Activated CD4-positive, alpha-beta T cell treated with anti-CD3 and anti-CD28 coated beads, Interleukin-2, amount 50 U/mL, for 24 hours (primary cell): ENCODE data around the gene HS3ST4.
"Not testable (repeated sequence)": the region's sequence is repeated elsewhere in the genome, so short reads cannot be mapped to it uniquely, and the experiment has no call there.

Experiments
- DNase-seq, 2 donors: peaks; one replicate each; pipeline ENCODE4 v3.0.0-alpha.2; 2020; ENCODE audit warnings: low read depth in 1 of 2, low spot score in 1 of 2

Gene HS3ST4

DNA sequence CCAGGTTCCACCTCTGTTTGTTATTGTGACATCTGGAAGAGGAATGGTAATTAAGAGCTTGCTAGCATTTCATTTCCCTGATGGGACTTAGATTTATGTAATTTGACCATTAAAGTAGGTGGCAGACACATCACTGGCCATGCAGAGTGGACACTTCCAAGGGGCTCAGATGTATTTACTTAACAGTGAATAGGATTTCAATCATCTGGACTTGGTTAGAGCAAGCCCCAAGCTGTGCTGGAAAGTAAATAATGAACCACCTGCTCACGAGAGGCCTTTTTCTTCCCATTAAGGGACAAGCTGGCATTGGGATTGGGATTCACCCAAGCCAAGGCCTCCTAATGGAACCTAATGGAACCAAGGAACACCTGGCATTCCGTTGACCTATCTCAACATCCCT is 395.3 kb downstream of the HS3ST4 start:
- no peak for DNase-seq

DNA sequence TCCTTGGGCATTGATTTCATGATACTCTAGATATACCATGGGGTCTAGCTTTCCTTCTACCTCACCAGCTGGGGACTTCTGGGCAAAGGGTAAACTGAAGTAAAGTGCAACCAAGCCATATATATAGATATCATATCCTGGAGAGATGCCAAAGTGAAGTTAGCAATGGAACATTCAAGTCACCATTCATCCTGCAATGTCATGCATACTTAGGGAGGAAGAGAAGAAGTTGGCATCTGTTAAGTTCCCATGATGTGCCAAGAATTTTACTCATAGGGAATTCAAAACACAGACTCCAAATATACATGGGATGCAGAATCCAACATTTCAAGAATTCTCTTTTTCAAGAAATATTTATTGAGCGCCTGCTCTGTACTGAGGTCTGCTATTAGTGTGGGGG is 399.8 kb downstream of the HS3ST4 start:
- no peak for DNase-seq

DNA sequence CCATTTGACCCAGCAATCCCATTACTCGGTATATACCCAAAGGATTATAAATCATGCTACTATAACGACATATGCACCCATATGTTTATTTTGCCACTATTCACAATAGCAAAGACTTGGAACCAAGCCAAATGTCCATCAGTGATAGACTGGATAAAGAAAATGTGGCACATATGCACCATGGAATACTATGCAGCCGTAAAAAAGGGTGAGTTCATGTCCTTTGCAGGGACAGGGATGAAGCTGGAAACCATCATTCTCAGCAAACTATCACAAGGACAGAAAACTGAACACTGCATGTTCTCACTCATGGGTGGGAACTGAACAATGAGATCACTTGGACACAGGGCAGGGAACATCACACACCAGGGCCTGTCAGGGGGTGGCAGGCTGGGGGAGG is 406.4 kb downstream of the HS3ST4 start:
- not testable (repeated sequence) for DNase-seq

DNA sequence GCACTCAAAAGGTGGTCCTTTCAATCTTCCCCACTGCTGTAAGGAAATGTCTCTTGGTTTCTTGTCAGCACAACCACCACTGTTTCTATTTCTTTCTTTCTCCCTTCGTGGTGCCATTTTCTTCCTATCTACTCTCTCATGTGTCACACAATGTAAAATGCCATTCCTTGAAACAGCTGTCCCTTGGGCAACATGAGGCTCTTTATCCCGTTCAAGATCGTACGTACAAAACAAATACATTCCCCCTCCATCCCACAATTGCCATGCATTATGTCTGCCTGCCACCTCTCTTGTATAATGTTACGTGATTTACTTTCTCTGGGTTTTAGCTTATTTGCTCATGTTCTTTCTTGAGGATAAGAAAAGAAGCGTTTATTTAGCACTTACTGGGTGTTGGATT is 410.6 kb downstream of the HS3ST4 start:
- no peak for DNase-seq

DNA sequence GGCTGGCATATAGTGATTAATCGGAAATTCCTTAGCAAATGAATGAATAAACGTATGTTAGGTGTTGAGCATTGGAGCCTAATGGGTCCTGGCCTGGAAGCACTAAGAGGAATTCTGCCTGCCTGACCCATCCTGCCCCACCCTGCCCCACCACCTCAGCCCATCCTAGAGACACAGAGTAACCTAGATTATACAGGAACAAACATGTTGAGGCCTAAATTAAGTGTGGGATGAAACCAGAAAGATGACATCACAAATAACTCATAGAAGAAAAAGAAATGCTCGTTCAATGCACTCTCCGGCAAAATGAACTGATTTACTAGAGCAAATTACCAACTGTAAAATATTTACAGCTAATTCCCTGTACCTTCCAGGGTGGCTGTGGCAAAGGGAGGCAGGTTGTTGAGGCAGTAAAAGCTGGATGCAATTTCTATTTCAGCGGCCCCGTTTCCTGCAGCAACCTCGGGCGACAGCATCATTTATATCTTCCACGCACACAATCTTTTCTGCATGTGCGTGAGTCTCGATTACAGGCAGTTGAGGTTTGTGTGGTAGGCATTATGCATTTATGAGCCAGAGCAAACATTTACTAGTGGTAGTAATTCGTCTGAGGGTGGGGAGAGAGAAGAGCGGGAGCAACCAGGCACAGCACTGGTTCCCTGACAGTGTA is 417.2 kb downstream of the HS3ST4 start:
- no peak for DNase-seq

DNA sequence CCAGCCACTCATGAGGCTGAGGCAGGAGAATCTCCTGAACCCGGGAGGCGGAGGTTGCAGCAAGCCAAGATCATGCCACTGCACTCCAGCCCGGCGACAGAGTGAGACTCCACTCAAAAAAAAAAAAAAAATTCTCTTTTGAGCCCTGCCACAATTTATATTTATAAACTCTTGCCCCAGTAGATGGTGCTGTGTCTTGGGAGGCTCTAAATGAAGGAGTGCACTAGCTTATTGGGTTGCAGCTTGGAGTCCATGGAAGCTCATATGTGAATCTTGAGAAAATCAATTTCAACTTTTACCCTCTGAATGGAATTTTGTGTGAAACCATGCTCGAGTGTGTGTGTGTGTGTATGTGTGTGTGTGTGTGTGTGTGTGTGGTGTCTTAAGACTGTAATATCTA is 420.1 kb downstream of the HS3ST4 start:
- DNase-seq = no peak

DNA sequence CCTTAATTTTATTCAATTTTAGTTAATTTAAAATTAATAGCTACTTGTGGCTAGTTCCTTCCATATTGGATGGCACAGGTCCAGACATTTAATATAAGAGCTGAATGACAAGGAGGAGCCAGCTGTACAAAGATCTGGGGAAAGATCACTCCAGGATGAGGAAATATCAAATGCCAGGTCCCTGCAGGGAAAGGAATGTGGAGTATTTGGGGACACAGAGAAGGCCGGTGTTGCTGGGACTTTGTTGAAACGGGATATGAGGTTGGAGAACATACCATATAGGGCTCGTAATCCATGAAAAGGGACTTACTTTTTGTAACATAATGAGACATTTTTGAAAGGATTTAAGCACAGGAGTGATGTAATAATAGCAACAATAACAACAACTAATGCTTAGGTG is 426.8 kb downstream of the HS3ST4 start:
- no peak for DNase-seq

DNA sequence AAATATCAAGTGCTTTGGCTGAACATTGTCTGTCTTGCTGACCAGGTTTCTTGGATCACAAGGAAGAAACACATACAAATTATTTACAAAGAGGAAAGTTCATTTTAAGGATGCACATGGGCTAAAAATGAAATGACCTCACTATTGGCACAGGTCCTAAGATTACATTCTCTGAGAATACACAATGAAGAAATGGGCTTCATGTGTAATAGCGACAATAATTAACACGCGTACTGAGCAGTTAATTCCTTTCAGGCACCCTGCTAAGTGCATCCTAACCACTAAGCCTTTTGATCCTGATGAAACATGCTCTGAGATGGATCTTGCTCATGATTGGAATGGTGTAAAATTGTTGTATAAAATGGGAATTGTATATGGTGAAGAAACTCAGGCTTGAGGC is 429.0 kb downstream of the HS3ST4 start:
- DNase-seq = no peak

DNA sequence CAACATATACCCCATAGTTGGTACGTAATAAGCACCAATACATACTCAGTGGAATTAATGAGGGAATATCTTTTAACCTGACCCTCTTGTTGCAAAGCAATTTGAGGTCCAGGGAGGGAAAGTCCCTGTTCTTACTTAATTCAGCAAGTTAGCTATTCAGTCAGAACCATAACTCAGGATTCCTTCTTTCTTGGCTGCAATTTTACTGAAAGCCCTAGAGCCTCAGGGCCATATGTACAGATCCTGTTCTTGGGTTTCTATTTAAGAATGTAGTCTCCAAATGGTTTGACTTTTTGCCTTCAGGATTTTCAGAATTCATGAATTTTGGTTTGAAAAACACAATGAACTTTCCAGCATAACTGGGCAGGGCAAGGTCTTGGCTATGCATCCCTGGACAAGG is 436.5 kb downstream of the HS3ST4 start:
- no peak for DNase-seq

DNA sequence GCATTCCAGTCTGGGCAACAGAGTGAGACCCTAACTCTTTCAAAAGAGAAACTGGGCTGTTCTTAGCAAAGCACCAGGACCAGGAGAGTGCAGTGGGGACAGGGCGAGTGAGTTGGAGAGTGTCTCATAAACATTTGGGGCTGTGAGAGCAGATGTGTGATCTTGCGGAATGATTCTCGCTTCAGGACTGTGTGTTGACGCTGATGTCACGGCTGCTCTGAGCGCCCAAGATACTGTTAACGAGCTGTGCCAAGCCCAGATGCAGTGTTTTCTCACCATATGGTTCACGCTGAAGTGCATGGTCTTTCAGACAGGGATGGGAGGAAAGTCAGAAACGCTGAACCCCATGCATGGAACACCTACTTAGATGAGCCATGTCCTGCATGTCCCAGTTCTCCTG is 438.2 kb downstream of the HS3ST4 start:
- no peak for DNase-seq

DNA sequence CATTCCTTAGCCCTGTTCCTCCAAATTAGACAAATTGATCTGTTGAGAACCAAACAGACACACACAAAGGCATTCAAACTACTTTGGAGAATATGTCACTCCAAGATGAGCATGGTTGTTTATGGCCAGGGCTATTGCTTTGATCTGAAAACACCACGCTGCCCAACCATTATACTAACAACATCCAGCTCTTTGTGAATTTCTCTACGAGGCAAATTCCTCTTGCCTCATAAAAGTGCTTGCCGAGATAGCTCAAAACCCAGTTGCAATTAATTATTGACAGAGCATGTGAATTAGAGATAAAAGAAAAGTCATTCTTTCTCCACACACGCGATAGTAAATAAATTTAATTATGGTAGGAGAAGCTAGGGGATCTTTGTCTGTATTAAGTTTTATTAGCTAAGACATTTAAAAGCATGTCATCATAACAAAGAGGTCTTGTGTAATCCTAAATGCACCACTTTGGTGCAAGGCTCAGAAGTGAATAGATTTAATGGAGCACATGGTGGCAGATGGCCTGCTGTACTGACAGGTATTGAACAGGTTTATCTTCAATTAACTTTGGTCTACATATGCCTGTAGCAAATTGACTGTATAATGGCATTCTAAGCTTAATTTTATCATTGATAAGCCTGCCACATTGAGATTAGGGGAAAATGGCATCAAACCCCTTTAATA is 441.8 kb downstream of the HS3ST4 start:
- DNase-seq = no peak

DNA sequence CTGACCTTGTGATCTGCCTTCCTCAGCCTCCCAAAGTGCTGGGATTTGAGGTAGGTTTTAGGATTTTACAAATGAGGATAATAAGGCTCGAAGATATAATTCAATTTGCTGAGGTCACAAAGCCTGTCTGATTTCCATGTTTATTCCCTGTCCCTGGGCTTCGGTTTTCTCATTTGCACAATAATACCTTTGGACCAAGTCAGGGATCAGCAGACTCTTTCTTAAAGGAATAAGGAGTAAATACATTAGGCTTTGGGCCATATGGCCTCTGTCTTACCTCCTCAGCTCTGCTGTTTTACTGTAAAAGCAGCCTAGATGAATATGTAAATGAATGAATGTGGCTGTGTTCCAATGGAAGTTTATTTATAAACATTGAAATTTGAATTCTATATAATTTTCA is 442.8 kb downstream of the HS3ST4 start:
- no peak for DNase-seq

DNA sequence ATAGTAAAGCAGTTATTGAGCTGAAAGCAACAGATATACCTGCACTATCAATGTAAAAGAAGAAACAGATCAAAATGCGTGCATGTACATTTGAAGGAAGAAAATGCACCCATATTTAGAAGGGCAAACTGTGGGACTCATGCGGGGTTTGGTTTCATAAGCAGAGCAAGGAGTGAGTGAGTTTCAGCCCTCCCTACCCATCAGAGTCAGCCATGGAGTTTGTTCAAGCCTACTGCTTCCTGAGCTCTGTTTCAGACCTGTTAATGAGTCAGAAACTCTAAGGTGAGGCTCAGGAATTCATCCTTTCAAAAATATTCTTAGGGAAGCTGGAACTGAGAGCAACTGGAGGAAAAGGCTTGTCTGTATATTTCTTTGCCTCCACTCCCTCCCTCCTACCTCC is 446.2 kb downstream of the HS3ST4 start:
- no peak for DNase-seq

DNA sequence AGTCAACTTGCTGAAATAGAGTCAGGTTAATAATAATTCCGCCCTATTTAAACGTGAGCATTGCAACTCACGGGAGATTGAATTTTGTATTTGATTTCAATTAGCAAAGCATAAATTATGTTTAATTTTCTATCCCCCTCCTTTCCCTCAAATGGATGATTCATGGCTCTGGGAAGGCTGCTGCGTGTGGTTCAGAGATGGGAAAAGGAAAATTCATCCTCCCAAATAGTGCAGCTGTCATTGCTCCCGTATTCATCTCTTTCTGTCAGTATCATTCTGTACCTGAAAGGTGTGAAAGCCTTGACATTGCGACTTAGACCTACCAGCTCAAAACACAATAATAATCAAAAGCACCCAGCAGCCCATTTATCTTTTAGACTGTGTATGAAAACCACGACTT is 447.3 kb downstream of the HS3ST4 start:
- no peak for DNase-seq

DNA sequence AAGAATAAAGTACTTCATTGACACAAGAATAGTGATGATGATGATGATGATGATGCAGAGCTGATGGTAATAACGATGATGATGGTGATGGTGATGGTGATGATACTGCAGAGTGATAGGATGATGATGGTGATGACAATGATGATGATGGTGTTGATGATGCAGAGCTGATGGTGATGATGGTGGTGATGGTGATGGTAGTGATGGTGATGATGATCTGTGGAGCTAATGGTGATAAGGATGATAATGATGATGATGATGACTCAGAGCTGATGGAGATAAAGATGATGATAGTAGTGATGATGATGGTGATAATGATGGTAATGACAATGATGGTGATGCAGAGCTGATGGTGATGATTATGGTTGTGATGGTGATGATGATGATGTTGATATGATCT is 448.1 kb downstream of the HS3ST4 start:
- DNase-seq = no peak

DNA sequence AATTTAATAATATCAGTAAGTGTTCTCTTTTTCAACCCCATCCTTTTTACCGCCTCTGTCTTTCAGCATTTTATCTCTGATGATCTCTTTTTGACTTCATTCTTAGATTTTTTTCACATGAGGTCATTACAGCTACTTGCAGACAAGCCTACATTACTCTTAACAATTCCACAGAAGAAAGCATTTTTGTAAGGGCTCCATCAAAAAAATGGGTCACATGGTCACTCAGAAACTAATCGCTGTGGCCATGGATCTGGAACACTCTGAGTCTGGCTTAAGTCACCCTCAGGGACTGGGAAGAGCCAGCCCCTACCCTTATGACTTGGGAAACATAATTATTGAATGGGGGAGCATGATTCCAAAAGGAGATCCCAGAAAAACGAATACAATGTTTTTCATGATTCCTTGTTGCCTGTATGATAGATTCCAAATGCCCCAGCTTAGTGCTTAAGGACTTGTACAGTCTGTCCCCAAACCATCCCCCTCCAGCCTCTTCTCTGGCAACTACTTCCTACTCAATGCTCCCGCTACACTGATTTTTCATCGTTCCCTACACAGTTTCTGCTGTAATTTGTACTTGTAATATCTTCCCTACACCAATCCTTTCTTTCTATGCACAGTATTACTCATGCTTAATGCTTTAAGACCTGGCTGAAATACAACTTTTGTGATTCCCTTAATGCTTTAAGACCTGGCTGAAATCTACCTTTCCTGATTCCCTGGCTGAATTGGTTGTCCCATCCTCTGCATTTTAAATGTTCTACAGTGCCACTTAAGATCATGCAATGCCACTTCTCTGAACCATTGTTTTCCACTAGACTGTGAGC is 457.8 kb downstream of the HS3ST4 start:
- DNase-seq = no peak

DNA sequence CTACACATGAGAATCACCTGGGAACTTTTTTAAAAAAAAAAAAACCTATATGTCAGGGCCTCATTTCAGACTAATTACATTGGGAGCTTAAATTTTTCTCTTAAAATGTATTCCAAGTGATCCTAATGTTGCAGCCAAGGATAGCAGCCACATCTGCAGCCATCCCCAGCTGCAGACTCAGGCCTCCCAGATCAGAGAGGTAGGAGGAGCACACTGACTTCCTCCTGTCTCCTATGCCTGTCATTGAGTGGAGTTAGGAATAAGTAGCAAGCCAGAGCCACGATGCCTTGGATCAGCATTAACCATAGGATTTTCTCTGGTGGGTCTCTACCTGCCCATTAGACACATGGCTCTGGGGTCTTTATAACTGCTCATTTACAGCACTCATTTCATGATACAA is 463.5 kb downstream of the HS3ST4 start:
- DNase-seq = no peak

DNA sequence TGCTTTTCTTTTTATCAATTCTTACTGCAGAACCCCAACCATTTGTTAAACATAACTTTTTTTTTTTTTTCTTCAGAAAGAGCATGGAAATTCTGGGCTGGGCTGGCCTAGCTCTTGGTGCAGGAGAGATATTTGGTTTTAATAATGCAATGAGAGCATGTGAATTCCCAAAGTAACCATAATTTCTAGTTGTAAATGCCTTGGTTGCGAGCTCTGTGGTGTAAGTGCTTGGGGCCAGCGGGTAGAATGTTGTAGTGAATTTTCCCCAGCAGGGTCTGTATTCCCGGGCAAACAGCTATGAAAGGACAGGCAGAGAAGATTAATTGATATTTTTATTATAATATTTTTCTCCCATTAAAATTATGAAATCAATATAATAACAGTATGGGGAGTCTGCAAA is 465.6 kb downstream of the HS3ST4 start:
- no peak for DNase-seq

DNA sequence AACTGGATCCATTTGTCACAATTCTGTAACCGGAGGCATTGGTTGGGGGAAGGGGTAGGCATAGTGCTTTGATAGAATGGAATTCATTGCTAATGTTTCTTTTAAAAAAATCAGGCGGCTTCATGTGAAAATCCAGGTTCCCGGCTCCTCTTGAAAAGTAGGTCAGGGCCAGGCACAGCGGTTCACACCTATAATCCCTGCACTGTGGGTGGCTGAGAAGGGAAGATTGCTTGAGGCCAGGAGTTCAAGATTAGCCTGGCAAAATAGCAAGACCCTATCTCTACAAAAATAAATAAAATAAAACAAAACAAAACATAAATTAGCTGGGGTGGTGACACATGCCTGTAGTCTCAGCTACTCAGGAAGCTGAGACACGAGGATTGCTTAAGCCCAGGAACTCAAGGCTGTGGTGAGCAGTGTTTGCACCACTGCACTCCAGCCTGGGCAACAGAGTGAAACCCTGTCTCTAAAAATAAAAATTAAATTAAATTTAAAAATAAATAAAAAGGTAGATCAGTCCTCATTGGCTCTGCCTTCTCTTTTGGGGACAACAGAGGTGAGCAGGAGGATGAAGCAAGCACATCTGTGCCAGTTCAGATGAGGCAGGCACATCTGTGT is 466.5 kb downstream of the HS3ST4 start:
- DNase-seq = no peak

DNA sequence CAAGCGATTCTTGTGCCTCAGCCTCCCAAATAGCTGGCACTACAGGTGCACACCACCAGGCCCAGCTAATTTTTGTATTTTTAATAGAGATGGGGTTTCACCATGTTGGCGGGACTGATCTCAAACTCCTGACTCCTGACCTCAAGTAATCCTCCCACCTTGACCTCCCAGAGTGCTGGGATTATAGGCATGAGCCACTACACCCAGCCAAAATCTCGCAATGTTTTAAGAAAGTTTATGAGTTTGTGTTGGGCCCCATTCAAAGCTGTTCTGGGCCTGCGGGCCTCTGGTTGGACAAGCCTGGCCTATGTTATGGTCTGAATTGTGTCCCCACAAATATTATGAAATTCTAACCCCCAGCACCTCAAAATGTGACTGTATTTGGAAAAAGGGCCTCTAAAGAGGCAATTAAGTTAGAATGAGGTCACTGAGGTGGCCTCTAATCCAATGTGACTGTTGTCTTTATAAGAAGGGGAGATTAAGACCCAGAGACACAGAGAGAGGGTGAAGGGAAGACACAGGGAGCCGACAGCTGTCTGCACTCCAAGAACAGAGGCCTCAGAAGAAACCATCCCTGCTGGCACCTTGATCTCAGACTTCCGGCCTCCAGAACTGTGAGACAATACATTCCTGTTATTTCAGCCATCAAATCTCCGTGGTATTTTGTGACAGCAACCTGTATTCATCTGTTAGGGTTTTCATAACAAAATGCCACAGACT is 469.9 kb downstream of the HS3ST4 start:
- DNase-seq = no peak

DNA sequence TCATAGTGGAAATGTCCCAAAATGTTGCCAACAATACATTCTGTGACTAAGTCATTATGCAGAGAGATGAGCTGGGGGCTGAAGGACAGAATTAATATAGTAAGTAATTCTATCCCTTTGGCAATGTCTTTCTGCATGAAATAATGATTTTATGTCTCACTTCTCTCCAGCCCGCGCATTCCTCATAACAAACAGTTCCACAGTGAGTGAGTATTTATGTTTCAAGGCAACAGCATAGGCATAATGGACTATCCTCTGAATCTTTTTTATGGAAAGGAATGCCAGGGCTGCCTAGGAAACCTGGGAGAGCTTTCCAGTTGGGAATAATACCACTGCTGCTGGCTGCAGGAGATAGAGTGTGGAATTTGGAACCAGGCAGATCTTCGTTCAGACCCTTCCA is 477.7 kb downstream of the HS3ST4 start:
- no peak for DNase-seq
